CD14-positive monocyte (primary cell): ENCODE results near the gene CFAP97. TPM values are rescaled to one million over a fixed set of nuclear protein-coding genes. Genes with fewer than 3 reads are reported as not detected.

Experiments used
- DNase-seq, 3 donors: peaks; one replicate each; pipeline ENCODE4 v3.0.0-alpha.2; 2011 to 2022
- H2AFZ ChIP-seq: 2 replicates; pipeline ENCODE4 v1.6.0; 2012; ENCODE audit warnings: mild to moderate bottlenecking, low read depth, low read length, inconsistent platforms; ENCODE audit not compliant: insufficient read depth, poor library complexity, severe bottlenecking
- H3K27ac ChIP-seq, 2 donors: 1 replicate in 1 of 2; 2 replicates in 1 of 2; pipeline ENCODE4 v1.5.1; 2012 to 2013; ENCODE audit warnings: low read length in 2 of 2, control low read depth in 1 of 2, inconsistent platforms in 1 of 2, low read depth in 1 of 2, mild to moderate bottlenecking in 1 of 2
- H3K27me3 ChIP-seq, 2 donors: one replicate each; pipeline versions ENCODE4 v1.6.0 to v1.6.1; 2011 to 2013; ENCODE audit warnings: low read length in 2 of 2; ENCODE audit not compliant: control insufficient read depth in 2 of 2, insufficient read depth in 2 of 2
- H3K36me3 ChIP-seq, 2 donors: replicated peaks in 1 of 2; 1 replicate in 1 of 2; 2 replicates in 1 of 2; pipeline versions ENCODE4 v1.5.1 to v1.6.1; 2012 to 2013; ENCODE audit warnings: low read length in 2 of 2, control low read depth in 1 of 2, inconsistent platforms in 1 of 2, mild to moderate bottlenecking in 1 of 2; ENCODE audit not compliant: insufficient read depth in 2 of 2, control insufficient read depth in 1 of 2
- H3K4me1 ChIP-seq, 2 donors: 1 replicate in 1 of 2; 2 replicates in 1 of 2; pipeline versions ENCODE4 v1.5.1 to v1.6.1; 2012 to 2013; ENCODE audit warnings: low read length in 2 of 2, control low read depth in 1 of 2, inconsistent platforms in 1 of 2, mild to moderate bottlenecking in 1 of 2, moderate library complexity in 1 of 2; ENCODE audit not compliant: insufficient read depth in 2 of 2, control insufficient read depth in 1 of 2
- H3K4me2 ChIP-seq: replicated peaks from 2 replicates; pipeline ENCODE3; 2012; ENCODE audit warnings: low read length, moderate library complexity, mild to moderate bottlenecking; ENCODE audit not compliant: poor library complexity, severe bottlenecking; ENCODE audit errors: extremely low read depth
- H3K4me3 ChIP-seq, 3 experiments: fragments of 200-600 bp in 1 of 3; sonication (generic) in 1 of 3; replicated peaks in 1 of 3; 1 replicate in 2 of 3; 2 replicates in 1 of 3; pipeline ENCODE4 v1.5.1; 2011 to 2013; ENCODE audit warnings: low read length in 3 of 3, mild to moderate bottlenecking in 3 of 3, control low read depth in 2 of 3, low read depth in 2 of 3, inconsistent platforms in 1 of 3, moderate library complexity in 1 of 3
- H3K79me2 ChIP-seq: 2 replicates; pipeline ENCODE4 v1.6.0; 2012; ENCODE audit warnings: mild to moderate bottlenecking, control low read depth, inconsistent platforms, low read length, moderate library complexity; ENCODE audit not compliant: insufficient read depth
- H3K9ac ChIP-seq: 2 replicates; pipeline ENCODE4 v1.6.0; 2017; ENCODE audit warnings: low read length, mild to moderate bottlenecking; ENCODE audit not compliant: insufficient read depth, poor library complexity, severe bottlenecking
- H3K9me3 ChIP-seq, 2 donors: replicated peaks in 1 of 2; 1 replicate in 1 of 2; 2 replicates in 1 of 2; pipeline versions ENCODE4 v1.5.1 to v1.6.1; 2012 to 2013; ENCODE audit warnings: low read length in 2 of 2, control low read depth in 1 of 2; ENCODE audit not compliant: control insufficient read depth in 1 of 2, insufficient read depth in 1 of 2
- H4K20me1 ChIP-seq: 2 replicates; pipeline ENCODE4 v1.6.0; 2012; ENCODE audit warnings: mild to moderate bottlenecking, low read length, control low read depth, moderate library complexity; ENCODE audit not compliant: insufficient read depth
- H3K27ac Mint-ChIP-seq, 7 donors: one replicate each; pipeline ENCODE4 v1.8.0; 2020; ENCODE audit warnings: mild to moderate bottlenecking in 7 of 7, mixed read lengths in 7 of 7, moderate library complexity in 6 of 7, inconsistent platforms in 2 of 7
- H3K27me3 Mint-ChIP-seq, 3 donors: one replicate each; pipeline ENCODE4 v1.8.0; 2021 to 2022; ENCODE audit warnings: low read depth in 3 of 3, mild to moderate bottlenecking in 3 of 3, mixed read lengths in 3 of 3, moderate library complexity in 3 of 3, inconsistent platforms in 1 of 3
- H3K36me3 Mint-ChIP-seq, 2 donors: one replicate each; pipeline ENCODE4 v1.8.0; 2020; ENCODE audit warnings: mixed read lengths in 2 of 2, inconsistent platforms in 1 of 2, mild to moderate bottlenecking in 1 of 2
- H3K4me1 Mint-ChIP-seq: one replicate; pipeline ENCODE4 v1.8.0; 2020; ENCODE audit warnings: mild to moderate bottlenecking, mixed read lengths
- H3K4me3 Mint-ChIP-seq, 2 donors: one replicate each; pipeline ENCODE4 v1.8.0; 2020; ENCODE audit warnings: mild to moderate bottlenecking in 2 of 2, mixed read lengths in 2 of 2, moderate library complexity in 1 of 2
- H3K9me3 Mint-ChIP-seq, 7 donors: one replicate each; pipeline ENCODE4 v1.8.0; 2020 to 2022; ENCODE audit warnings: mixed read lengths in 7 of 7, mild to moderate bottlenecking in 6 of 7, moderate library complexity in 6 of 7, inconsistent platforms in 2 of 7
- CTCF ChIP-seq: fragments of 200-600 bp; IDR thresholded peaks from one replicate; pipeline ENCODE4 v1.8.0; 2022; ENCODE audit warnings: antibody characterized with exemption, mild to moderate bottlenecking
- WGBS: methylation state at CpG from one replicate; pipeline ENCODE4 v1.1.5; 2013; ENCODE audit warnings: missing lambda C conversion rate; ENCODE audit not compliant: insufficient coverage; 5-methylcytosine and 5-hydroxymethylcytosine counted together
- intact Hi-C, 2 donors: fragments of 100-400 bp; cut with micrococcal nuclease; formaldehyde crosslinking; loops; one replicate each; pipeline versions ENCODE4 v1.15.0 to v1.15.1; 2023
- polyA plus RNA-seq, 3 donors: library from polyadenylated mRNA; depleted of rRNA in 1 of 3; unstranded in 2 of 3; stranded (reverse) in 1 of 3; fragments of 300-500 nt in 2 of 3; fragments of >200 nt in 1 of 3; fragmentation: Illumina TruSeq in 2 of 3; gene quantifications; 1 replicate in 2 of 3; 2 replicates in 1 of 3; pipeline ENCODE4 v1.2.3, GENCODE V29; 2012 to 2021

CFAP97 gene
- polyA plus RNA-seq, 3 donors = 2.7 to 16.8 (median 12.3) TPM

GRCh38 chr4:185179488-185179887 lies 24.3 kb downstream of the CFAP97 start:
- H3K9me3 ChIP-seq = no peaks in the 10 kb centered on the region
- no peak for DNase-seq
- H3K27me3 ChIP-seq = no peaks in the 10 kb centered on the region
- 69% methylated on average over 2 of the region's 3 CpGs for WGBS
- Mint-ChIP-seq H3K27me3 (peaks cover 0 to 2% (median 0%) of the 10 kb centered on the region in 3 donors), H3K27ac (no peak overlapping the region), H3K4me1 (no peaks in the 10 kb centered on the region), H3K36me3 (peaks cover 12% of the 10 kb centered on the region in 2 donors), H3K4me3 (no peak overlapping the region), H3K9me3 (no peaks in the 10 kb centered on the region)
- no peaks in the 10 kb centered on the region for H3K79me2 ChIP-seq
- no peak overlapping the region for H3K9ac ChIP-seq
- intact Hi-C loops = no loop called here
- no peak overlapping the region for H2AFZ ChIP-seq
- TF ChIP-seq CTCF = no peak
- no peak overlapping the region for H3K4me2 ChIP-seq
- no peaks in the 10 kb centered on the region for H4K20me1 ChIP-seq
- peaks cover 3 to 11% of the 10 kb centered on the region in 2 donors for H3K36me3 ChIP-seq
- H3K4me1 ChIP-seq = no peaks in the 10 kb centered on the region
- H3K27ac ChIP-seq = no peak overlapping the region
- H3K4me3 ChIP-seq = no peak overlapping the region

GRCh38 chr4:185171373-185172071 lies 32.3 kb downstream of the CFAP97 start:
- peaks cover 0 to 6% (median 0%) of the 10 kb centered on the region in 7 donors for H3K9me3 Mint-ChIP-seq
- Histone ChIP-seq H3K4me1 (no peaks in the 10 kb centered on the region), H3K9me3 (no peaks in the 10 kb centered on the region), H3K4me2 (no peak overlapping the region), H3K27me3 (no peaks in the 10 kb centered on the region), H3K9ac (no peak overlapping the region), H3K27ac (no peak overlapping the region), H3K36me3 (peaks cover 3 to 36% of the 10 kb centered on the region in 2 donors), H3K79me2 (no peaks in the 10 kb centered on the region), H4K20me1 (no peaks in the 10 kb centered on the region), H2AFZ (no peak overlapping the region), H3K4me3 (no peak overlapping the region)
- peaks cover 40 to 43% of the 10 kb centered on the region in 2 donors for H3K36me3 Mint-ChIP-seq
- peaks cover 0 to 2% (median 1%) of the 10 kb centered on the region in 3 donors for H3K27me3 Mint-ChIP-seq
- intact Hi-C loops = no loop called here
- WGBS = no CpG with 5 or more reads among the region's 2 CpGs
- no peak for TF ChIP-seq CTCF
- H3K4me1 Mint-ChIP-seq = no peaks in the 10 kb centered on the region
- no peak for DNase-seq
- no peak overlapping the region for H3K4me3 Mint-ChIP-seq
- no peak overlapping the region for H3K27ac Mint-ChIP-seq
